ENCODE measurements around the gene TNRC18.

The TNRC18 gene

DNA sequence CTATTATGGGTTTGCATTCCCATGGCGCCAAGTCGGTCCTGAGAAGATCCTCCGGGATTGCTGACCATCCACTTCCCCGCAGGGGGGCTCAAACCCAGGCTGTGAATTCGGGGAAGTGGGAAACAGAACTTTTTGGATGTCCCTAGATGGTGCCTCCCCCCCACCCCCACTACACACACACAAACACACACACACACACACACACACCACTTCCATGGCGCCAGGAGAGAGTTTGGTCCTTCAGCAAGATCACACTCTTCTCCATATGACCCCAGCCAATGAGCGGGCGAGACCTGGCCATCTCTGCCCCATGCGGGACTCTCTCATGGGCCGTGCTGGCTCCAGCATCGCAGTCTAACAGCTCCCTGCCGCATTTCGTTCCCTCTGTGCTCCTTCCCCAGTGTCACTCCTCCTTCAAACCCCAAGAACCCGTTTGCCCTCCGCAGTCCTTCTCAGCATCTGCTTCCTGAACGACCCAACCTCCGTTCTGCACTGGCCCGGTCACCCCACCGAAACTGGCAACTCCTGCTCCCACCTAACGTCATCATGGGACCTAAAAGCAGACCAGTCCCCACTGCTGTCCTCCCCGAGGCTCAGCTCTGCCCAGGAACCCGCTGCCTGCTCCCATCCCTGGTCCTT, 32.1 kb upstream of the TNRC18 start:
- ChIA-PET CTCF (no interaction called here), POLR2A (no interaction called here)
- Histone ChIP-seq H3K4me1 (ENCODE audit: control insufficient read depth, insufficient read depth, low read length) (no peaks in the 10 kb centered on the region), H3K9me3 (ENCODE audit: control insufficient read depth, insufficient read depth, low read depth, low read length) (no peaks in the 10 kb centered on the region), H3K27ac (ENCODE audit: extremely low read depth, low read depth, low read length) (no peak overlapping the region), H3K36me3 (ENCODE audit: control insufficient read depth in 2 of 2, insufficient read depth in 1 of 2, low read length in 2 of 2) (no peaks in the 10 kb centered on the region), H3K4me3 (ENCODE audit: low read depth, low read length) (no peak overlapping the region)
- TF ChIP-seq ZNF600 (tag by site-specific recombination; IDR thresholded peaks at IDR 0.05) (peak; percentile 68), OSR2 (tag by site-specific recombination; IDR thresholded peaks at IDR 0.05) (no peak)
- TF ChIP-seq, protein P1, sequence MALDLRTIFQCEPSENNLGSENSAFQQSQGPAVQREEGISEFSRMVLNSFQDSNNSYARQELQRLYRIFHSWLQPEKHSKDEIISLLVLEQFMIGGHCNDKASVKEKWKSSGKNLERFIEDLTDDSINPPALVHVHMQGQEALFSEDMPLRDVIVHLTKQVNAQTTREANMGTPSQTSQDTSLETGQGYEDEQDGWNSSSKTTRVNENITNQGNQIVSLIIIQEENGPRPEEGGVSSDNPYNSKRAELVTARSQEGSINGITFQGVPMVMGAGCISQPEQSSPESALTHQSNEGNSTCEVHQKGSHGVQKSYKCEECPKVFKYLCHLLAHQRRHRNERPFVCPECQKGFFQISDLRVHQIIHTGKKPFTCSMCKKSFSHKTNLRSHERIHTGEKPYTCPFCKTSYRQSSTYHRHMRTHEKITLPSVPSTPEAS (tag by site-specific recombination; IDR thresholded peaks at IDR 0.05), result peak; percentile 71

DNA sequence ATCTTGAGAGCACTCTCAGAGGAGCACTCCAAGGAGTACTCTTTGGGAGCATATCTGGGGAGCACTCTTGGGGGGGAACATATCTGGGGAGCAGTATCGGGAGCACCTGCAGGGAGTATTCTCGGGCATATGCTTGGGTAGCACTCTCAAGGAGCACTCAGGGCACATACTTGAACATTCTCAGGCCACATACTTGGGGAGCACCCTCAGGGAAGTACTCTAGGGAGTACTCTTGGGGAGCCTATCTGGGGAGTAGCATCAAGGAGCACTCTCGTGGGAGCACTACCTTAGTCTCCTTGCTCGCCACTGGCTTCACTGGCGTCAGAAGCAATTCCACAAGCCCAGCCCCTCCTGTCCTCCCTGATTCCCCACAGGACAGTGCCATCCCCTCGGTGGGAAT, 31.5 kb upstream of the TNRC18 start:
- Histone ChIP-seq H3K9me3 (ENCODE audit: control insufficient read depth, insufficient read depth, low read depth, low read length) (no peaks in the 10 kb centered on the region), H3K36me3 (ENCODE audit: control insufficient read depth in 2 of 2, insufficient read depth in 1 of 2, low read length in 2 of 2) (no peaks in the 10 kb centered on the region), H3K4me1 (ENCODE audit: control insufficient read depth, insufficient read depth, low read length) (no peaks in the 10 kb centered on the region), H3K4me3 (ENCODE audit: low read depth, low read length) (no peak overlapping the region), H3K27ac (ENCODE audit: extremely low read depth, low read depth, low read length) (no peak overlapping the region)
- TF ChIP-seq ZNF214 (tag by site-specific recombination; IDR thresholded peaks at IDR 0.05; ENCODE audit: borderline replicate concordance) (no peak), ZNF302 (tag by site-specific recombination; IDR thresholded peaks at IDR 0.05; ENCODE audit: low read depth) (no peak), ZNF544 (tag by site-specific recombination; IDR thresholded peaks at IDR 0.05) (no peak), ZFP3 (tag by site-specific recombination; IDR thresholded peaks at IDR 0.05; ENCODE audit: low read depth) (no peak), ZNF416 (tag by site-specific recombination; IDR thresholded peaks at IDR 0.05) (no peak), ZNF768 (tag by site-specific recombination; IDR thresholded peaks at IDR 0.05) (no peak), ZNF548 (tag by site-specific recombination; IDR thresholded peaks at IDR 0.05) (no peak), ZNF501 (tag by site-specific recombination; IDR thresholded peaks at IDR 0.05) (no peak)
- TF ChIP-seq, protein P2, sequence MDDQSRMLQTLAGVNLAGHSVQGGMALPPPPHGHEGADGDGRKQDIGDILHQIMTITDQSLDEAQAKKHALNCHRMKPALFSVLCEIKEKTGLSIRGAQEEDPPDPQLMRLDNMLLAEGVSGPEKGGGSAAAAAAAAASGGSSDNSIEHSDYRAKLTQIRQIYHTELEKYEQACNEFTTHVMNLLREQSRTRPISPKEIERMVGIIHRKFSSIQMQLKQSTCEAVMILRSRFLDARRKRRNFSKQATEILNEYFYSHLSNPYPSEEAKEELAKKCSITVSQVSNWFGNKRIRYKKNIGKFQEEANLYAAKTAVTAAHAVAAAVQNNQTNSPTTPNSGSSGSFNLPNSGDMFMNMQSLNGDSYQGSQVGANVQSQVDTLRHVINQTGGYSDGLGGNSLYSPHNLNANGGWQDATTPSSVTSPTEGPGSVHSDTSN (CRISPR knock-in tag; IDR thresholded peaks at IDR 0.05), result no peak
- TF ChIP-seq, protein P3, sequence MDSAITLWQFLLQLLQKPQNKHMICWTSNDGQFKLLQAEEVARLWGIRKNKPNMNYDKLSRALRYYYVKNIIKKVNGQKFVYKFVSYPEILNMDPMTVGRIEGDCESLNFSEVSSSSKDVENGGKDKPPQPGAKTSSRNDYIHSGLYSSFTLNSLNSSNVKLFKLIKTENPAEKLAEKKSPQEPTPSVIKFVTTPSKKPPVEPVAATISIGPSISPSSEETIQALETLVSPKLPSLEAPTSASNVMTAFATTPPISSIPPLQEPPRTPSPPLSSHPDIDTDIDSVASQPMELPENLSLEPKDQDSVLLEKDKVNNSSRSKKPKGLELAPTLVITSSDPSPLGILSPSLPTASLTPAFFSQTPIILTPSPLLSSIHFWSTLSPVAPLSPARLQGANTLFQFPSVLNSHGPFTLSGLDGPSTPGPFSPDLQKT (IDR thresholded peaks at IDR 0.05; ENCODE audit: borderline replicate concordance, low read depth, low read length), result no peak
- TF ChIP-seq, protein P4, sequence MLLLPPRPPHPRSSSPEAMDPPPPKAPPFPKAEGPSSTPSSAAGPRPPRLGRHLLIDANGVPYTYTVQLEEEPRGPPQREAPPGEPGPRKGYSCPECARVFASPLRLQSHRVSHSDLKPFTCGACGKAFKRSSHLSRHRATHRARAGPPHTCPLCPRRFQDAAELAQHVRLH (tag by site-specific recombination; IDR thresholded peaks at IDR 0.05), result no peak
- TF ChIP-seq, protein P5, sequence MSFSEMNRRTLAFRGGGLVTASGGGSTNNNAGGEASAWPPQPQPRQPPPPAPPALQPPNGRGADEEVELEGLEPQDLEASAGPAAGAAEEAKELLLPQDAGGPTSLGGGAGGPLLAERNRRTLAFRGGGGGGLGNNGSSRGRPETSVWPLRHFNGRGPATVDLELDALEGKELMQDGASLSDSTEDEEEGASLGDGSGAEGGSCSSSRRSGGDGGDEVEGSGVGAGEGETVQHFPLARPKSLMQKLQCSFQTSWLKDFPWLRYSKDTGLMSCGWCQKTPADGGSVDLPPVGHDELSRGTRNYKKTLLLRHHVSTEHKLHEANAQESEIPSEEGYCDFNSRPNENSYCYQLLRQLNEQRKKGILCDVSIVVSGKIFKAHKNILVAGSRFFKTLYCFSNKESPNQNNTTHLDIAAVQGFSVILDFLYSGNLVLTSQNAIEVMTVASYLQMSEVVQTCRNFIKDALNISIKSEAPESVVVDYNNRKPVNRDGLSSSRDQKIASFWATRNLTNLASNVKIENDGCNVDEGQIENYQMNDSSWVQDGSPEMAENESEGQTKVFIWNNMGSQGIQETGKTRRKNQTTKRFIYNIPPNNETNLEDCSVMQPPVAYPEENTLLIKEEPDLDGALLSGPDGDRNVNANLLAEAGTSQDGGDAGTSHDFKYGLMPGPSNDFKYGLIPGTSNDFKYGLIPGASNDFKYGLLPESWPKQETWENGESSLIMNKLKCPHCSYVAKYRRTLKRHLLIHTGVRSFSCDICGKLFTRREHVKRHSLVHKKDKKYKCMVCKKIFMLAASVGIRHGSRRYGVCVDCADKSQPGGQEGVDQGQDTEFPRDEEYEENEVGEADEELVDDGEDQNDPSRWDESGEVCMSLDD (tag by site-specific recombination; IDR thresholded peaks at IDR 0.05), result no peak
- ChIA-PET POLR2A (no interaction called here), CTCF (no interaction called here)

DNA sequence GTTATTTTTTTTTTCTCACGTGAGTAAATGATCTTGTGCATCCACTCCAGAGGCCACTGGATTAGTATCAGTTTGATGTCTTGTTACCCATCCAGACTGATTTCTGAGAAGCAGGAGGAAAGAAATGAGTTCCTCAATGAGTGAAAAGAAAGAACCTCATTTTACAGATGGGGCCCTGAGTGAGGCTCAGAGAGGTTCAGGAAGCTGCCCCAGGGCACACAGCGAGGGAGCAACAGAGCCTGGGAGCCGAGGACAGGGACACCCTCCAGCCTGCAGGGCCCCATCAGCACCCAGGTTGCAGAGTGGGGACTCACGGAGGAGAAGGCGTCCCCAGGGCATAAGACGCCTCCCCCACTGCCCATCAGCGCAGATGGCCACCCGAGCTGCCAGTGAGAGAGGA, 30.9 kb upstream of the TNRC18 start:
- Histone ChIP-seq H3K4me1 (ENCODE audit: control insufficient read depth, insufficient read depth, low read length) (no peaks in the 10 kb centered on the region), H3K36me3 (ENCODE audit: control insufficient read depth in 2 of 2, insufficient read depth in 1 of 2, low read length in 2 of 2) (no peaks in the 10 kb centered on the region), H3K9me3 (ENCODE audit: control insufficient read depth, insufficient read depth, low read depth, low read length) (no peaks in the 10 kb centered on the region), H3K27ac (ENCODE audit: extremely low read depth, low read depth, low read length) (no peak overlapping the region), H3K4me3 (ENCODE audit: low read depth, low read length) (no peak overlapping the region)
- CTCF ChIA-PET, result no interaction called here
- POLR2A ChIA-PET, result no interaction called here
- no peak for TF ChIP-seq GLI2 (tag by site-specific recombination; IDR thresholded peaks at IDR 0.05; ENCODE audit: borderline replicate concordance, low read depth)
- no peak for TF ChIP-seq MZF1 (tag by site-specific recombination; IDR thresholded peaks at IDR 0.05; ENCODE audit: borderline replicate concordance)
- TF ChIP-seq ZNF202 (tag by site-specific recombination; IDR thresholded peaks at IDR 0.05; ENCODE audit: borderline replicate concordance), result no peak
- peak; percentile 64; the same call in 1 of the 2 replicates for TF ChIP-seq ZNF768 (tag by site-specific recombination; IDR thresholded peaks at IDR 0.05)

All from HEK293 (cell line).